ENCODE measurements around the gene HBG2. TPM values are rescaled to one million over a fixed set of nuclear protein-coding genes. Genes with fewer than 3 reads are reported as not detected.

Gene HBG2
- total and polyA plus RNA-seq, 9 of the 15 experiments (the other 6 are each of a cell fraction or from before 2014, with no cell fraction given) = 1,626 to 58,619 (median 10,515) TPM

GRCh38 chr11:5288108-5288905 is 33.7 kb upstream of the HBG2 start (continued):
- TF ChIP-seq NR2C2 (CRISPR knock-in tag; IDR thresholded peaks at IDR 0.05) = no peak
- TF ChIP-seq NR2C2 (tag; IDR thresholded peaks at IDR 0.05) = peak; percentile 48; the same call in 1 of the 2 replicates
- TF ChIP-seq FUS (optimal IDR thresholded peaks at IDR 0.05; ENCODE audit: low read depth, low read length) = no peak
- TF ChIP-seq, protein P1, sequence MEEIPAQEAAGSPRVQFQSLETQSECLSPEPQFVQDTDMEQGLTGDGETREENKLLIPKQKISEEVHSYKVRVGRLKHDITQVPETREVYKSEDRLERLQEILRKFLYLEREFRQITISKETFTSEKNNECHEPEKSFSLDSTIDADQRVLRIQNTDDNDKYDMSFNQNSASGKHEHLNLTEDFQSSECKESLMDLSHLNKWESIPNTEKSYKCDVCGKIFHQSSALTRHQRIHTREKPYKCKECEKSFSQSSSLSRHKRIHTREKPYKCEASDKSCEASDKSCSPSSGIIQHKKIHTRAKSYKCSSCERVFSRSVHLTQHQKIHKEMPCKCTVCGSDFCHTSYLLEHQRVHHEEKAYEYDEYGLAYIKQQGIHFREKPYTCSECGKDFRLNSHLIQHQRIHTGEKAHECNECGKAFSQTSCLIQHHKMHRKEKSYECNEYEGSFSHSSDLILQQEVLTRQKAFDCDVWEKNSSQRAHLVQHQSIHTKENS (CRISPR knock-in tag; IDR thresholded peaks at IDR 0.05) = no peak
- no peak for TF ChIP-seq MCM2 (IDR thresholded peaks at IDR 0.05; ENCODE audit: low read depth)
- TF ChIP-seq, protein P2, sequence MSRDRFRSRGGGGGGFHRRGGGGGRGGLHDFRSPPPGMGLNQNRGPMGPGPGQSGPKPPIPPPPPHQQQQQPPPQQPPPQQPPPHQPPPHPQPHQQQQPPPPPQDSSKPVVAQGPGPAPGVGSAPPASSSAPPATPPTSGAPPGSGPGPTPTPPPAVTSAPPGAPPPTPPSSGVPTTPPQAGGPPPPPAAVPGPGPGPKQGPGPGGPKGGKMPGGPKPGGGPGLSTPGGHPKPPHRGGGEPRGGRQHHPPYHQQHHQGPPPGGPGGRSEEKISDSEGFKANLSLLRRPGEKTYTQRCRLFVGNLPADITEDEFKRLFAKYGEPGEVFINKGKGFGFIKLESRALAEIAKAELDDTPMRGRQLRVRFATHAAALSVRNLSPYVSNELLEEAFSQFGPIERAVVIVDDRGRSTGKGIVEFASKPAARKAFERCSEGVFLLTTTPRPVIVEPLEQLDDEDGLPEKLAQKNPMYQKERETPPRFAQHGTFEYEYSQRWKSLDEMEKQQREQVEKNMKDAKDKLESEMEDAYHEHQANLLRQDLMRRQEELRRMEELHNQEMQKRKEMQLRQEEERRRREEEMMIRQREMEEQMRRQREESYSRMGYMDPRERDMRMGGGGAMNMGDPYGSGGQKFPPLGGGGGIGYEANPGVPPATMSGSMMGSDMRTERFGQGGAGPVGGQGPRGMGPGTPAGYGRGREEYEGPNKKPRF (IDR thresholded peaks at IDR 0.05; ENCODE audit: low read depth, low read length) = no peak
- TF ChIP-seq ZNF584 (CRISPR knock-in tag; IDR thresholded peaks at IDR 0.05; ENCODE audit: low read depth) = no peak
- TF ChIP-seq ZBTB33 (CRISPR knock-in tag; IDR thresholded peaks at IDR 0.05) = no peak
- TF ChIP-seq, protein P3, sequence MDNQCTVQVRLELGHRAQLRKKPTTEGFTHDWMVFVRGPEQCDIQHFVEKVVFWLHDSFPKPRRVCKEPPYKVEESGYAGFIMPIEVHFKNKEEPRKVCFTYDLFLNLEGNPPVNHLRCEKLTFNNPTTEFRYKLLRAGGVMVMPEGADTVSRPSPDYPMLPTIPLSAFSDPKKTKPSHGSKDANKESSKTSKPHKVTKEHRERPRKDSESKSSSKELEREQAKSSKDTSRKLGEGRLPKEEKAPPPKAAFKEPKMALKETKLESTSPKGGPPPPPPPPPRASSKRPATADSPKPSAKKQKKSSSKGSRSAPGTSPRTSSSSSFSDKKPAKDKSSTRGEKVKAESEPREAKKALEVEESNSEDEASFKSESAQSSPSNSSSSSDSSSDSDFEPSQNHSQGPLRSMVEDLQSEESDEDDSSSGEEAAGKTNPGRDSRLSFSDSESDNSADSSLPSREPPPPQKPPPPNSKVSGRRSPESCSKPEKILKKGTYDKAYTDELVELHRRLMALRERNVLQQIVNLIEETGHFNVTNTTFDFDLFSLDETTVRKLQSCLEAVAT (IDR thresholded peaks at IDR 0.05) = 0 out of 4 replicates have a peak, but pooled peaks of 1 of the 2 experiments have one; percentile 46
- TF ChIP-seq ZNF583 (CRISPR knock-in tag; IDR thresholded peaks at IDR 0.05) = peak; percentile 31; the same call in 1 of the 2 replicates
- peak; percentile 93 for TF ChIP-seq JUN (IDR thresholded peaks at IDR 0.05; ENCODE audit: borderline replicate concordance, low read depth, low read length)
- no peak for TF ChIP-seq JUN (CRISPR knock-in tag; IDR thresholded peaks at IDR 0.05; ENCODE audit: borderline replicate concordance)
- TF ChIP-seq KLF1 (tag; IDR thresholded peaks at IDR 0.05) = no peak
- no peak for TF ChIP-seq MCM7 (IDR thresholded peaks at IDR 0.05)
